Chondrocyte (in vitro differentiated cells): Measurements from ENCODE around the gene DNAJC13. TPM values are rescaled to one million over a fixed set of nuclear protein-coding genes. Genes with fewer than 3 reads are reported as not detected.

Source experiments
- DNase-seq: peaks from one replicate; pipeline ENCODE4 v3.0.0; 2021; ENCODE audit warnings: mixed read lengths, low spot score
- H3K27ac Mint-ChIP-seq: one replicate; pipeline ENCODE4 v1.8.0; 2021; ENCODE audit warnings: mild to moderate bottlenecking, moderate library complexity, mixed read lengths; ENCODE audit not compliant: unreplicated experiment
- H3K27me3 Mint-ChIP-seq: 2 replicates; pipeline ENCODE4 v1.8.0; 2021; ENCODE audit warnings: low read depth, mixed read lengths
- H3K36me3 Mint-ChIP-seq: 2 replicates; pipeline ENCODE4 v1.8.0; 2021; ENCODE audit warnings: low read depth, mixed read lengths
- H3K4me1 Mint-ChIP-seq: 2 replicates; pipeline ENCODE4 v1.8.0; 2021; ENCODE audit warnings: low read depth, mild to moderate bottlenecking, mixed read lengths
- H3K4me3 Mint-ChIP-seq: one replicate; pipeline ENCODE4 v1.8.0; 2021; ENCODE audit warnings: mild to moderate bottlenecking, moderate library complexity, mixed read lengths; ENCODE audit not compliant: unreplicated experiment
- H3K9me3 Mint-ChIP-seq: 2 replicates; pipeline ENCODE4 v1.8.0; 2021; ENCODE audit warnings: low read depth, mixed read lengths
- CTCF ChIP-seq: fragments of 200-600 bp; sonication (generic); IDR thresholded peaks from 2 replicates; pipeline ENCODE4 v1.5.0; 2021; ENCODE audit warnings: antibody characterized with exemption, mild to moderate bottlenecking, moderate library complexity
- total RNA-seq: library from RNA; stranded (reverse); gene quantifications from 3 replicates; pipeline ENCODE4 v1.2.1, GENCODE V29; 2021

DNAJC13 gene
- total RNA-seq, 1 donor from 2014 or later, result 49.1 TPM

GRCh38 chr3:132545471-132545870, 128.2 kb downstream of the DNAJC13 start:
- no peak for TF ChIP-seq CTCF
- H3K4me1 Mint-ChIP-seq, result peaks cover 32% of the 10 kb centered on the region
- H3K9me3 Mint-ChIP-seq, result no peaks in the 10 kb centered on the region
- DNase-seq, result no peak
- no peak overlapping the region for H3K4me3 Mint-ChIP-seq
- H3K27ac Mint-ChIP-seq, result no peak overlapping the region
- peaks cover 8% of the 10 kb centered on the region for H3K36me3 Mint-ChIP-seq
- no peaks in the 10 kb centered on the region for H3K27me3 Mint-ChIP-seq

- Mint-ChIP-seq H3K36me3 (peaks cover 2% of the 10 kb centered on the region), H3K27ac (no peak overlapping the region), H3K27me3 (no peaks in the 10 kb centered on the region), H3K4me3 (no peak overlapping the region), H3K9me3 (no peaks in the 10 kb centered on the region), H3K4me1 (peaks cover 21% of the 10 kb centered on the region)
- DNase-seq, result no peak
- no peak for TF ChIP-seq CTCF
Measured at GRCh38 chr3:132549169-132549568, 131.9 kb downstream of the DNAJC13 start.

- Mint-ChIP-seq H3K36me3 (no peaks in the 10 kb centered on the region), H3K4me3 (no peak overlapping the region), H3K27me3 (no peaks in the 10 kb centered on the region), H3K9me3 (no peaks in the 10 kb centered on the region), H3K27ac (no peak overlapping the region), H3K4me1 (peaks cover 29% of the 10 kb centered on the region)
- no peak for TF ChIP-seq CTCF
- no peak for DNase-seq
Measured at GRCh38 chr3:132549890-132550578, 132.7 kb downstream of the DNAJC13 start.

GRCh38 chr3:132550579-132551305, 133.4 kb downstream of the DNAJC13 start:
- Mint-ChIP-seq H3K4me3 (no peak overlapping the region), H3K4me1 (peaks cover 24% of the 10 kb centered on the region), H3K27ac (no peak overlapping the region), H3K9me3 (no peaks in the 10 kb centered on the region), H3K36me3 (peaks cover 2% of the 10 kb centered on the region), H3K27me3 (no peaks in the 10 kb centered on the region)
- no peak for DNase-seq
- no peak for TF ChIP-seq CTCF

- H3K36me3 Mint-ChIP-seq, result peaks cover 10% of the 10 kb centered on the region
Measured at GRCh38 chr3:132553826-132554225, 136.5 kb downstream of the DNAJC13 start.

More at GRCh38 chr3:132553826-132554225, 136.5 kb downstream of the DNAJC13 start:
- Mint-ChIP-seq H3K27me3 (no peaks in the 10 kb centered on the region), H3K9me3 (no peaks in the 10 kb centered on the region), H3K4me3 (no peak overlapping the region), H3K4me1 (peaks cover 24% of the 10 kb centered on the region), H3K27ac (no peak overlapping the region)
- DNase-seq, result no peak
- no peak for TF ChIP-seq CTCF
